ENCODE data around the gene GRK5. TPM values are rescaled to one million over a fixed set of nuclear protein-coding genes. Genes with fewer than 3 reads are reported as not detected.

The GRK5 gene
- total RNA-seq, 5 donors from 2014 or later (not counting 1 experiment from before 2014, with no cell fraction given) = 21.7 to 36.8 (median 30.6) TPM

- no peaks in the 10 kb centered on the region for H3K9me3 Mint-ChIP-seq
- Histone ChIP-seq H3K9me3 (no peaks in the 10 kb centered on the region), H3K4me1 (ENCODE audit: control insufficient read depth in 1 of 2, extremely low read depth in 1 of 2, insufficient read depth in 2 of 2, low read length in 2 of 2) (no peaks in the 10 kb centered on the region), H3K36me3 (ENCODE audit: control insufficient read depth in 2 of 2, extremely low read depth in 1 of 2, insufficient read depth in 1 of 2, low read length in 1 of 2) (peaks cover 6 to 7% of the 10 kb centered on the region in 2 donors), H3K4me3 (ENCODE audit: control insufficient read depth in 1 of 2, extremely low read depth in 1 of 2, low read length in 1 of 2) (no peak overlapping the region), H3K27ac (ENCODE audit: low read length) (no peak overlapping the region), H3K27me3 (replicated peaks in 1 of 2; ENCODE audit: control insufficient read depth in 2 of 2, extremely low read depth in 1 of 2, insufficient read depth in 2 of 2, low read length in 1 of 2) (no peaks in the 10 kb centered on the region)
- no peak overlapping the region for H3K4me3 Mint-ChIP-seq
- peaks cover 6 to 16% (median 16%) of the 10 kb centered on the region in 3 donors for H3K4me1 Mint-ChIP-seq
- 98% methylated on average over 9 of the region's 14 CpGs for WGBS (ENCODE audit: insufficient coverage)
- ChIA-PET CTCF (no interaction called here), POLR2A (no interaction called here)
- DNase-seq = no peak
- H3K36me3 Mint-ChIP-seq = peaks cover 12% of the 10 kb centered on the region
- no peak overlapping the region for H3K27ac Mint-ChIP-seq
- ATAC-seq (replicated peaks in 1 of 4) = no peak
- no peaks in the 10 kb centered on the region for H3K27me3 Mint-ChIP-seq
Measured at GRCh38 chr10:119327096-119327745, 119.8 kb downstream of the GRK5 start.

GRCh38 chr10:119328223-119328622 lies 120.9 kb downstream of the GRK5 start:
- Histone ChIP-seq H3K4me1 (ENCODE audit: control insufficient read depth in 1 of 2, extremely low read depth in 1 of 2, insufficient read depth in 2 of 2, low read length in 2 of 2) (no peaks in the 10 kb centered on the region), H3K27me3 (replicated peaks in 1 of 2; ENCODE audit: control insufficient read depth in 2 of 2, extremely low read depth in 1 of 2, insufficient read depth in 2 of 2, low read length in 1 of 2) (no peaks in the 10 kb centered on the region), H3K27ac (ENCODE audit: low read length) (no peak overlapping the region), H3K4me3 (ENCODE audit: control insufficient read depth in 1 of 2, extremely low read depth in 1 of 2, low read length in 1 of 2) (no peak overlapping the region), H3K36me3 (ENCODE audit: control insufficient read depth in 2 of 2, extremely low read depth in 1 of 2, insufficient read depth in 1 of 2, low read length in 1 of 2) (peaks cover 6 to 7% of the 10 kb centered on the region in 2 donors), H3K9me3 (no peaks in the 10 kb centered on the region)
- 90% methylated on average over 2 of the region's 2 CpGs for WGBS (ENCODE audit: insufficient coverage)
- no peaks in the 10 kb centered on the region for H3K27me3 Mint-ChIP-seq
- POLR2A ChIA-PET = interaction anchor here in 1 of 2 donors (0.6 kb wide), 1 partner anchor 509 kb away, joined by 10 read pairs; no protein-coding TSS in a partner anchor
- peaks cover 10 to 18% (median 14%) of the 10 kb centered on the region in 3 donors for H3K4me1 Mint-ChIP-seq
- no peaks in the 10 kb centered on the region for H3K9me3 Mint-ChIP-seq
- CTCF ChIA-PET = no interaction called here
- no peak for DNase-seq
- ATAC-seq (replicated peaks in 1 of 4) = no peak
- H3K27ac Mint-ChIP-seq = no peak overlapping the region
- peaks cover 17% of the 10 kb centered on the region for H3K36me3 Mint-ChIP-seq
- no peak overlapping the region for H3K4me3 Mint-ChIP-seq

GRCh38 chr10:119330342-119330741 lies 123.0 kb downstream of the GRK5 start:
- H3K36me3 ChIP-seq (ENCODE audit: control insufficient read depth in 2 of 2, extremely low read depth in 1 of 2, insufficient read depth in 1 of 2, low read length in 1 of 2) = peaks cover 11 to 13% of the 10 kb centered on the region in 2 donors
- DNase-seq = no peak
- H3K27me3 Mint-ChIP-seq = no peaks in the 10 kb centered on the region
- no peaks in the 10 kb centered on the region for H3K9me3 ChIP-seq
- ATAC-seq (replicated peaks in 1 of 4) = no peak
- H3K4me3 ChIP-seq (ENCODE audit: control insufficient read depth in 1 of 2, extremely low read depth in 1 of 2, low read length in 1 of 2) = no peak overlapping the region
- POLR2A ChIA-PET = no interaction called here
- H3K4me3 Mint-ChIP-seq = no peak overlapping the region
- H3K36me3 Mint-ChIP-seq = peaks cover 28% of the 10 kb centered on the region
- no peaks in the 10 kb centered on the region for H3K27me3 ChIP-seq (replicated peaks in 1 of 2; ENCODE audit: control insufficient read depth in 2 of 2, extremely low read depth in 1 of 2, insufficient read depth in 2 of 2, low read length in 1 of 2)
- no peaks in the 10 kb centered on the region for H3K4me1 ChIP-seq (ENCODE audit: control insufficient read depth in 1 of 2, extremely low read depth in 1 of 2, insufficient read depth in 2 of 2, low read length in 2 of 2)
- no peaks in the 10 kb centered on the region for H3K9me3 Mint-ChIP-seq
- no peak overlapping the region for H3K27ac ChIP-seq (ENCODE audit: low read length)
- no CpG with 5 or more reads among the region's 5 CpGs for WGBS (ENCODE audit: insufficient coverage)
- H3K4me1 Mint-ChIP-seq = peaks cover 12 to 23% (median 21%) of the 10 kb centered on the region in 3 donors
- CTCF ChIA-PET = no interaction called here
- H3K27ac Mint-ChIP-seq = no peak overlapping the region

- Histone ChIP-seq H3K9me3 (no peaks in the 10 kb centered on the region), H3K4me1 (ENCODE audit: control insufficient read depth in 1 of 2, extremely low read depth in 1 of 2, insufficient read depth in 2 of 2, low read length in 2 of 2) (no peaks in the 10 kb centered on the region), H3K4me3 (ENCODE audit: control insufficient read depth in 1 of 2, extremely low read depth in 1 of 2, low read length in 1 of 2) (no peak overlapping the region), H3K36me3 (ENCODE audit: control insufficient read depth in 2 of 2, extremely low read depth in 1 of 2, insufficient read depth in 1 of 2, low read length in 1 of 2) (peaks cover 15 to 18% of the 10 kb centered on the region in 2 donors), H3K27ac (ENCODE audit: low read length) (no peak overlapping the region), H3K27me3 (replicated peaks in 1 of 2; ENCODE audit: control insufficient read depth in 2 of 2, extremely low read depth in 1 of 2, insufficient read depth in 2 of 2, low read length in 1 of 2) (no peaks in the 10 kb centered on the region)
- no peak overlapping the region for H3K27ac Mint-ChIP-seq
- ChIA-PET POLR2A (no interaction called here), CTCF (no interaction called here)
- peaks cover 12 to 23% (median 21%) of the 10 kb centered on the region in 3 donors for H3K4me1 Mint-ChIP-seq
- 95% methylated on average over 8 of the region's 15 CpGs for WGBS (ENCODE audit: insufficient coverage)
- H3K36me3 Mint-ChIP-seq = peaks cover 34% of the 10 kb centered on the region
- no peak for DNase-seq
- no peaks in the 10 kb centered on the region for H3K9me3 Mint-ChIP-seq
- ATAC-seq (replicated peaks in 1 of 4) = no peak
- no peaks in the 10 kb centered on the region for H3K27me3 Mint-ChIP-seq
- no peak overlapping the region for H3K4me3 Mint-ChIP-seq
Measured at GRCh38 chr10:119331061-119331460, 123.7 kb downstream of the GRK5 start.

- ChIA-PET CTCF (interaction anchor here in 1 of 2 donors (1.3 kb wide), 1 partner anchor 134 kb away, joined by 3 read pairs; no protein-coding TSS in a partner anchor), POLR2A (no interaction called here)
- DNase-seq = peak in 6 of 35 experiments; percentile 14 to 56 (median 24)
- 77% methylated on average over 7 of the region's 8 CpGs for WGBS (ENCODE audit: insufficient coverage)
- Histone ChIP-seq H3K27me3 (replicated peaks in 1 of 2; ENCODE audit: control insufficient read depth in 2 of 2, extremely low read depth in 1 of 2, insufficient read depth in 2 of 2, low read length in 1 of 2) (no peaks in the 10 kb centered on the region), H3K9me3 (no peaks in the 10 kb centered on the region), H3K27ac (ENCODE audit: low read length) (no peak overlapping the region), H3K36me3 (ENCODE audit: control insufficient read depth in 2 of 2, extremely low read depth in 1 of 2, insufficient read depth in 1 of 2, low read length in 1 of 2) (peaks cover 8 to 12% of the 10 kb centered on the region in 2 donors), H3K4me1 (ENCODE audit: control insufficient read depth in 1 of 2, extremely low read depth in 1 of 2, insufficient read depth in 2 of 2, low read length in 2 of 2) (no peaks in the 10 kb centered on the region), H3K4me3 (ENCODE audit: control insufficient read depth in 1 of 2, extremely low read depth in 1 of 2, low read length in 1 of 2) (no peak overlapping the region)
- peaks cover 45% of the 10 kb centered on the region for H3K36me3 Mint-ChIP-seq
- H3K27me3 Mint-ChIP-seq = no peaks in the 10 kb centered on the region
- H3K9me3 Mint-ChIP-seq = no peaks in the 10 kb centered on the region
- no peak overlapping the region for H3K4me3 Mint-ChIP-seq
- peak in 3 of 4 experiments; percentile 68 to 85 (median 80) for ATAC-seq (replicated peaks in 1 of 4)
- peaks cover 20 to 30% (median 25%) of the 10 kb centered on the region in 3 donors for H3K4me1 Mint-ChIP-seq
- H3K27ac Mint-ChIP-seq = no peak overlapping the region
Measured at GRCh38 chr10:119333146-119333792, 125.9 kb downstream of the GRK5 start.

GRCh38 chr10:119335671-119336353 lies 128.4 kb downstream of the GRK5 start:
- ATAC-seq (replicated peaks in 1 of 4) (no peak), DNase-seq (no peak)
- WGBS (ENCODE audit: insufficient coverage) = 92% methylated on average over 3 of the region's 10 CpGs
- H3K4me1 ChIP-seq (ENCODE audit: control insufficient read depth in 1 of 2, extremely low read depth in 1 of 2, insufficient read depth in 2 of 2, low read length in 2 of 2) = no peaks in the 10 kb centered on the region
- CTCF ChIA-PET = no interaction called here
- Mint-ChIP-seq H3K4me1 (peaks cover 23 to 30% (median 27%) of the 10 kb centered on the region in 3 donors), H3K36me3 (peaks cover 42% of the 10 kb centered on the region), H3K4me3 (no peak overlapping the region), H3K27ac (no peak overlapping the region), H3K27me3 (no peaks in the 10 kb centered on the region), H3K9me3 (no peaks in the 10 kb centered on the region)
- H3K27ac ChIP-seq (ENCODE audit: low read length) = no peak overlapping the region
- no peaks in the 10 kb centered on the region for H3K9me3 ChIP-seq
- POLR2A ChIA-PET = interaction anchor here in 1 of 2 donors (0.6 kb wide), 1 partner anchor 193 kb away, joined by 17 read pairs; no protein-coding TSS in a partner anchor
- no peak overlapping the region for H3K4me3 ChIP-seq (ENCODE audit: control insufficient read depth in 1 of 2, extremely low read depth in 1 of 2, low read length in 1 of 2)
- peaks cover 8 to 12% of the 10 kb centered on the region in 2 donors for H3K36me3 ChIP-seq (ENCODE audit: control insufficient read depth in 2 of 2, extremely low read depth in 1 of 2, insufficient read depth in 1 of 2, low read length in 1 of 2)
- no peaks in the 10 kb centered on the region for H3K27me3 ChIP-seq (replicated peaks in 1 of 2; ENCODE audit: control insufficient read depth in 2 of 2, extremely low read depth in 1 of 2, insufficient read depth in 2 of 2, low read length in 1 of 2)
